Measurements from ENCODE around the gene TRIM8. TPM values are rescaled to one million over a fixed set of nuclear protein-coding genes. Genes with fewer than 3 reads are reported as not detected.
A peak's percentile ranks its signal among the peaks of the same experiment; 100 is the strongest.

The TRIM8 gene
- total RNA-seq, 4 donors from 2014 or later: 91.7 to 128 (median 106) TPM

GRCh38 chr10:102673819-102674511 lies 29.7 kb downstream of the TRIM8 start:
- intact Hi-C loops (cut with DNase I; ENCODE audit: low total_unique reads): no loop called here

GRCh38 chr10:102674566-102674965 lies 30.3 kb downstream of the TRIM8 start:
- peak in 1 of 2 donors; percentile 49 for DNase-seq (ENCODE audit: low spot score in 2 of 2)
- H3K4me3 ChIP-seq (ENCODE audit: low read depth, poor library complexity, severe bottlenecking): no peak overlapping the region
- 14 to 19% methylated on average over 2 of the region's 2 CpGs for WGBS, 2 donors
- intact Hi-C loops (cut with DNase I; ENCODE audit: low total_unique reads): no loop called here
- TF ChIP-seq CTCF (IDR thresholded peaks at IDR 0.05) (no peak), POLR2A (IDR thresholded peaks at IDR 0.05) (no peak)

More at GRCh38 chr10:102673819-102674511, 29.7 kb downstream of the TRIM8 start:
- WGBS, 2 donors: 3 to 4% methylated on average over 19 of the region's 19 CpGs
- DNase-seq (ENCODE audit: low spot score in 2 of 2): peak in 1 of 2 donors; percentile 56
- TF ChIP-seq POLR2A (IDR thresholded peaks at IDR 0.05): no peak
- no peak for TF ChIP-seq CTCF (IDR thresholded peaks at IDR 0.05)
- H3K4me3 ChIP-seq (ENCODE audit: low read depth, poor library complexity, severe bottlenecking): no peak overlapping the region

- intact Hi-C loops (cut with DNase I; ENCODE audit: low total_unique reads): no loop called here
- WGBS, 2 donors: 43 to 55% methylated on average over 8 of the region's 8 CpGs
- TF ChIP-seq POLR2A (IDR thresholded peaks at IDR 0.05): no peak
- no peak for TF ChIP-seq CTCF (IDR thresholded peaks at IDR 0.05)
- H3K4me3 ChIP-seq (ENCODE audit: low read depth, poor library complexity, severe bottlenecking): no peak overlapping the region
- peak in 1 of 2 donors; percentile 77 for DNase-seq (ENCODE audit: low spot score in 2 of 2)
Measured at GRCh38 chr10:102675011-102675665, 30.9 kb downstream of the TRIM8 start.

GRCh38 chr10:102675666-102676533 lies 31.6 kb downstream of the TRIM8 start:
- no peak overlapping the region for H3K4me3 ChIP-seq (ENCODE audit: low read depth, poor library complexity, severe bottlenecking)
- no peak for TF ChIP-seq CTCF (IDR thresholded peaks at IDR 0.05)
- no peak for TF ChIP-seq POLR2A (IDR thresholded peaks at IDR 0.05)
- peak in 1 of 2 donors; percentile 46 for DNase-seq (ENCODE audit: low spot score in 2 of 2)
- intact Hi-C loops (cut with DNase I; ENCODE audit: low total_unique reads): no loop called here
- 57 to 58% methylated on average over 16 of the region's 16 CpGs for WGBS, 2 donors

GRCh38 chr10:102676534-102677315 lies 32.4 kb downstream of the TRIM8 start:
- H3K4me3 ChIP-seq (ENCODE audit: low read depth, poor library complexity, severe bottlenecking): no peak overlapping the region
- WGBS, 2 donors: 80 to 82% methylated on average over 9 of the region's 9 CpGs
- peak in 1 of 2 donors; percentile 78 for DNase-seq (ENCODE audit: low spot score in 2 of 2)
- intact Hi-C loops (cut with DNase I; ENCODE audit: low total_unique reads): no loop called here
- TF ChIP-seq CTCF (IDR thresholded peaks at IDR 0.05): no peak
- TF ChIP-seq POLR2A (IDR thresholded peaks at IDR 0.05): no peak

Measured in lower leg skin (tissue), 4 donors.